ENCODE results near the gene GBP3. TPM values are rescaled to one million over a fixed set of nuclear protein-coding genes. Genes with fewer than 3 reads are reported as not detected.

GBP3 gene, protein sequence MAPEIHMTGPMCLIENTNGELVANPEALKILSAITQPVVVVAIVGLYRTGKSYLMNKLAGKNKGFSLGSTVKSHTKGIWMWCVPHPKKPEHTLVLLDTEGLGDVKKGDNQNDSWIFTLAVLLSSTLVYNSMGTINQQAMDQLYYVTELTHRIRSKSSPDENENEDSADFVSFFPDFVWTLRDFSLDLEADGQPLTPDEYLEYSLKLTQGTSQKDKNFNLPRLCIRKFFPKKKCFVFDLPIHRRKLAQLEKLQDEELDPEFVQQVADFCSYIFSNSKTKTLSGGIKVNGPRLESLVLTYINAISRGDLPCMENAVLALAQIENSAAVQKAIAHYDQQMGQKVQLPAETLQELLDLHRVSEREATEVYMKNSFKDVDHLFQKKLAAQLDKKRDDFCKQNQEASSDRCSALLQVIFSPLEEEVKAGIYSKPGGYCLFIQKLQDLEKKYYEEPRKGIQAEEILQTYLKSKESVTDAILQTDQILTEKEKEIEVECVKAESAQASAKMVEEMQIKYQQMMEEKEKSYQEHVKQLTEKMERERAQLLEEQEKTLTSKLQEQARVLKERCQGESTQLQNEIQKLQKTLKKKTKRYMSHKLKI
- total RNA-seq (10 to 100 TPM; 14.8 to 54.4 (median 26.8) TPM), polyA plus RNA-seq (10 to 100 TPM in 2 of 3 donors, 1 to 10 TPM in 1; 4.1 to 27.0 (median 10.1) TPM)
- long read RNA-seq, donor 1, partial matches to known transcripts: 0 of 2 reads
- long read RNA-seq, donor 1, other reads (novel, unspliced or antisense): 0 of 2 reads
- long read RNA-seq, donor 2, partial matches to known transcripts: 0 of 1 reads
- long read RNA-seq, donor 2, other reads (novel, unspliced or antisense): 0 of 1 reads
- long read RNA-seq, donor 3, partial matches to known transcripts: 0 of 3 reads
- long read RNA-seq, donor 3, other reads (novel, unspliced or antisense): 0 of 3 reads
- long read RNA-seq, donor 4, partial matches to known transcripts: 3 of 7 reads
- long read RNA-seq, donor 4, other reads (novel, unspliced or antisense): 0 of 7 reads
- long read RNA-seq, donor 5, transcript GBP3-202 (11 exons, 3,067 nt): major isoform, 36 of 58 reads
- long read RNA-seq, donor 5, transcript GBP3-208 (12 exons, 2,561 nt): minor isoform, 7 of 58 reads
- long read RNA-seq, donor 5, partial matches to known transcripts: 5 of 58 reads
- long read RNA-seq, donor 5, other reads (novel, unspliced or antisense): 9 of 58 reads
- long read RNA-seq, donor 6, partial matches to known transcripts: 3 of 9 reads
- long read RNA-seq, donor 6, other reads (novel, unspliced or antisense): 3 of 9 reads
- long read RNA-seq, donor 7: 0 reads
- long read RNA-seq, donor 8, partial matches to known transcripts: 0 of 2 reads
- long read RNA-seq, donor 8, other reads (novel, unspliced or antisense): 0 of 2 reads
- long read RNA-seq, donor 9: 0 reads
- long read RNA-seq, donor 10, partial matches to known transcripts: 0 of 1 reads
- long read RNA-seq, donor 10, other reads (novel, unspliced or antisense): 0 of 1 reads

DNA sequence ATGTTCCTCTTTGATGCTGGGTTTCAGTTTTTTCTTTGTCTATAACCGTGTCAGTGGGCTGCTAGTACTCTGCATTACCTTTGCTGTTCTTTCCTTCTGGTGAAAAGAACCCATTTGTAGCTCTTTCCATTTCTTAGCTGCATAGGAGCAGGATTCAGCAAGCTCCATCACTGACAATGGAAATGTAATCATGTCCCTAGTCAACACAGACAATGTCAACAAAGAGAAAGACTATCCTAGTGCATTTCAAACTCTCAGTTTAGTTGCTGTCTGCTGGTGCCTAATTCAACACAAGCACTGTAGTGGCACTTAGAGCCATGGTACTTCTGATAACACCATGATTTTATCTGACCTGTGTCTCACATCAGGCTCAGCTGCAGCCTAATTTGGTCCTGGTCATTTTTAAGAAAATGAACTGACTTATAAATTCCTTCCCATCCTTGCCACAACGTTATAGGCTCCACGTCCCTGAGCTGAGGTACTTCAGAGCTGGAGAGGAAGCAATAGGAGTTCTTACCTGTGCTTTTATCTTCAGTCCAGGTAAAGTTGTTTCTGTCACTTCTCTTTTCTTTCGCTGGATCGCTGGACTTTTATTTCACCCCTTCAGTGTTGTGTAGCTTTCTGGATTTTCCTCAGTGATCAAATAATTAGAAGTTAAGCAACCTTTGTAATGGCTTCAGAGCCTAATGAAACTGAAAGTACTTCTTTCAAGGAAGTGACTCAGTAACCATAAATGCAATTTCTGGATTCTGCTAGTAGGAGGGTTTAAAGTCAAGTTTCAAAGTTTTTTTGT is at the start of gene GBP3:
Gene GBP3 (minus strand): TSS at position 700 of the 793 bp plus-strand sequence. CDS start 2,145 bp downstream, outside the sequence.
- no peak for TF ChIP-seq POLR2A (IDR thresholded peaks at IDR 0.05)
- TF ChIP-seq, protein P1, sequence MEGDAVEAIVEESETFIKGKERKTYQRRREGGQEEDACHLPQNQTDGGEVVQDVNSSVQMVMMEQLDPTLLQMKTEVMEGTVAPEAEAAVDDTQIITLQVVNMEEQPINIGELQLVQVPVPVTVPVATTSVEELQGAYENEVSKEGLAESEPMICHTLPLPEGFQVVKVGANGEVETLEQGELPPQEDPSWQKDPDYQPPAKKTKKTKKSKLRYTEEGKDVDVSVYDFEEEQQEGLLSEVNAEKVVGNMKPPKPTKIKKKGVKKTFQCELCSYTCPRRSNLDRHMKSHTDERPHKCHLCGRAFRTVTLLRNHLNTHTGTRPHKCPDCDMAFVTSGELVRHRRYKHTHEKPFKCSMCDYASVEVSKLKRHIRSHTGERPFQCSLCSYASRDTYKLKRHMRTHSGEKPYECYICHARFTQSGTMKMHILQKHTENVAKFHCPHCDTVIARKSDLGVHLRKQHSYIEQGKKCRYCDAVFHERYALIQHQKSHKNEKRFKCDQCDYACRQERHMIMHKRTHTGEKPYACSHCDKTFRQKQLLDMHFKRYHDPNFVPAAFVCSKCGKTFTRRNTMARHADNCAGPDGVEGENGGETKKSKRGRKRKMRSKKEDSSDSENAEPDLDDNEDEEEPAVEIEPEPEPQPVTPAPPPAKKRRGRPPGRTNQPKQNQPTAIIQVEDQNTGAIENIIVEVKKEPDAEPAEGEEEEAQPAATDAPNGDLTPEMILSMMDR (IDR thresholded peaks at IDR 0.05): no peak
- Histone ChIP-seq H3K4me1 (replicated peaks in 1 of 2) (peaks cover 0 to 8% of the 10 kb centered on the region in 2 donors), H3K4me3 (peak within 1 kb of the TSS in 3 of 4 donors; percentile 13 to 53 (median 34)), H3K27me3 (no peaks in the 10 kb centered on the region), H3K27ac (peak within 1 kb of the TSS; percentile 0 to 85 (median 71)), H3K36me3 (replicated peaks in 1 of 2) (peaks cover 0 to 8% of the 10 kb centered on the region in 2 donors), H3K9me3 (replicated peaks in 1 of 3) (no peaks in the 10 kb centered on the region)
- DNase-seq: no peak
- intact Hi-C loops (cut with DNase I): no loop called here
- 9 to 14% (median 11%) methylated on average over 5 of the region's 5 CpGs for WGBS, 4 donors

DNA sequence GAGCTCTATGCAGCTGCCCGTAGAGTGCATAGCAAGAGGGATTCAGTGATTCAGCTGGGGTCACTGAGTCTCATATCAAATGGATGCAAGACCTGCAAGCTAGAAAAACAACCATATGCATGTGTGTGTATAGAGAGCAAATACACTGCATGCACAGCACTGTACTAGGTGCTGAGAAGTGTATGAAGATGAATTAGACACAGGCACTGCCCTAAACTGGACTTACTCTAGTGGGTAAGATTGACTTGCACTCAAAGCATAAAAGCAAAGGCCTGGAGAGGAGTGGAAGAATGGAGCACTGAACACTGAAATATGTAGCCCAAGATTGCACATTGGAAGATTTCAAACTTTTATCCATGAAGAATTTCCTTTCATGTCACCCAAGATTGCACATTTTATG is 47.8 kb upstream of the GBP3 start:
- Histone ChIP-seq H3K27me3 (no peaks in the 10 kb centered on the region), H3K4me1 (replicated peaks in 1 of 2) (peaks cover 4 to 7% of the 10 kb centered on the region in 2 donors), H3K9me3 (replicated peaks in 1 of 3) (no peaks in the 10 kb centered on the region), H3K4me3 (peak overlapping the region in 1 of 4 donors; percentile 49), H3K27ac (peak overlapping the region in 2 of 5 donors; percentile 26 to 44), H3K36me3 (replicated peaks in 1 of 2) (no peaks in the 10 kb centered on the region)
- no peak for DNase-seq
- intact Hi-C loops (cut with DNase I): no loop called here
- TF ChIP-seq, protein P1 (IDR thresholded peaks at IDR 0.05): no peak
- no peak for TF ChIP-seq POLR2A (IDR thresholded peaks at IDR 0.05)
- 64 to 82% (median 76%) methylated on average over 1 of the region's 1 CpG for WGBS, 4 donors

DNA sequence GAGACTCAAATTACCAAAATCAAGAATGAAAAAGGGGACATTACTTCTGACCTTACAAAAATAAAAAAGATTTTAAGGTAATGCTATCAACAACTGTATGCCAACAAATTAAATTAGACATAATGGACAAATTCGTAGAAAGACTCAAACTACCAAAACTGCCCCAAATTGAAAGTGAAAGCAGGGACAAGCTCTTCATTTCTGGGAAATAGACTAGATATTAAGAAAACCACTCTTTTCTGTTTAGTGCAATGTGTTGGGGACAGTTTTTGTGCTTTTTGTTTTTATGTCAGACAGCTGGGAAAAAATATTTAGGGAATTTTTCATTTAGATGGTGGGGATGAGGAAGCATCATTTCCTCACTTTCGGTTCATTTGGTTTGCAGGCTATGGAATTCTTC is 47.3 kb upstream of the GBP3 start:
- no peak for DNase-seq
- H3K4me1 ChIP-seq (replicated peaks in 1 of 2): peaks cover 7% of the 10 kb centered on the region in 2 donors
- 48 to 55% (median 51%) methylated on average over 2 of the region's 2 CpGs for WGBS, 4 donors

More for the DNA sequence above, 47.3 kb upstream of the GBP3 start:
- peak overlapping the region in 2 of 4 donors; percentile 26 to 49 for H3K4me3 ChIP-seq
- TF ChIP-seq POLR2A (IDR thresholded peaks at IDR 0.05): no peak
- TF ChIP-seq, protein P1 (IDR thresholded peaks at IDR 0.05): no peak
- no peaks in the 10 kb centered on the region for H3K36me3 ChIP-seq (replicated peaks in 1 of 2)
- no peaks in the 10 kb centered on the region for H3K27me3 ChIP-seq
- peak overlapping the region in 3 of 5 donors; percentile 26 to 50 (median 44) for H3K27ac ChIP-seq
- no peaks in the 10 kb centered on the region for H3K9me3 ChIP-seq (replicated peaks in 1 of 3)
- intact Hi-C loops (cut with DNase I): no loop called here

All from adrenal gland (tissue), 19 donors.